Activated T-cell treated with anti-CD3 and anti-CD28 coated beads for 24 hours (primary cell): ENCODE measurements around the gene HOGA1.
A peak's percentile ranks its signal among the peaks of the same experiment; 100 is the strongest.

ENCODE experiments used
- DNase-seq: peaks from one replicate; pipeline ENCODE4 v3.0.0-alpha.2; 2020; ENCODE audit warnings: low read depth

The HOGA1 gene

GRCh38 chr10:97584060-97584797 lies at the start of gene HOGA1:
Gene HOGA1, plus strand, starts transcription at chr10:97584389. Its CDS starts 315 bp downstream, at chr10:97584704.
- DNase-seq: no peak

GRCh38 chr10:97534746-97535367 lies 49.3 kb upstream of the HOGA1 start:
- peak; percentile 16 for DNase-seq

GRCh38 chr10:97537186-97537869 lies 46.9 kb upstream of the HOGA1 start:
- DNase-seq: no peak

- DNase-seq: no peak
These were observed 45.8 kb upstream of the HOGA1 start for GRCh38 chr10:97538411-97538810.

- no peak for DNase-seq
These were observed 45.4 kb upstream of the HOGA1 start for GRCh38 chr10:97538839-97539238.

- no peak for DNase-seq
These were observed 44.5 kb upstream of the HOGA1 start for GRCh38 chr10:97539523-97540200.

- no peak for DNase-seq
These were observed 43.3 kb upstream of the HOGA1 start for GRCh38 chr10:97540669-97541500.

- peak; percentile 39 for DNase-seq
These were observed 41.8 kb upstream of the HOGA1 start for GRCh38 chr10:97542169-97543024.

GRCh38 chr10:97543025-97543546 lies 41.1 kb upstream of the HOGA1 start:
- DNase-seq: peak; percentile 53

- DNase-seq: no peak
These were observed 37.5 kb upstream of the HOGA1 start for GRCh38 chr10:97546456-97547270.

GRCh38 chr10:97547271-97547600 lies 37.0 kb upstream of the HOGA1 start:
- no peak for DNase-seq

GRCh38 chr10:97547962-97548361 lies 36.2 kb upstream of the HOGA1 start:
- no peak for DNase-seq

GRCh38 chr10:97548828-97549455 lies 35.2 kb upstream of the HOGA1 start:
- DNase-seq: no peak

- DNase-seq: no peak
These were observed 34.4 kb upstream of the HOGA1 start for GRCh38 chr10:97549587-97550322.

- DNase-seq: no peak
These were observed 33.6 kb upstream of the HOGA1 start for GRCh38 chr10:97550336-97551149.

GRCh38 chr10:97551271-97551670 lies 32.9 kb upstream of the HOGA1 start:
- DNase-seq: no peak

- DNase-seq: peak; percentile 52
These were observed 30.6 kb upstream of the HOGA1 start for GRCh38 chr10:97553575-97554031.
